Measurements from ENCODE around the gene PRAMEF10.
"Not testable (repeated sequence)": the region's sequence is repeated elsewhere in the genome, so short reads cannot be mapped to it uniquely, and the experiment has no call there.

The PRAMEF10 gene

GRCh38 chr1:12898170-12898569 is at the start of gene PRAMEF10:
Gene PRAMEF10 (minus strand): TSS chr1:12898270. CDS start chr1:12895847, 2,423 bp downstream.
- ATAC-seq, result not testable (repeated sequence)

- not testable (repeated sequence) for ATAC-seq
These were observed 49.4 kb upstream of the PRAMEF10 start, which contains the start of gene PRAMEF6 for GRCh38 chr1:12947480-12947879. Gene PRAMEF6 (minus strand): TSS chr1:12947580. CDS start chr1:12942518, 5,062 bp downstream.

GRCh38 chr1:12924368-12924767 is 26.3 kb upstream of the PRAMEF10 start:
- ATAC-seq, result not testable (repeated sequence)

- not testable (repeated sequence) for ATAC-seq
These were observed 23.7 kb upstream of the PRAMEF10 start for GRCh38 chr1:12921749-12922148.

GRCh38 chr1:12916310-12916709 is 18.2 kb upstream of the PRAMEF10 start, which contains the start of gene PRAMEF7:
Gene PRAMEF7 (plus strand): TSS chr1:12916610. CDS start chr1:12917693, 1,083 bp downstream.
- not testable (repeated sequence) for ATAC-seq

- ATAC-seq, result not testable (repeated sequence)
These were observed 5.9 kb upstream of the PRAMEF10 start for GRCh38 chr1:12903793-12904572.

- ATAC-seq, result not testable (repeated sequence)
These were observed 1.1 kb upstream of the PRAMEF10 start for GRCh38 chr1:12899186-12899585.

- not testable (repeated sequence) for ATAC-seq
These were observed 12.0 kb downstream of the PRAMEF10 start, which contains the start of gene PRAMEF4 for GRCh38 chr1:12886101-12886500. Gene PRAMEF4 (minus strand): TSS chr1:12886201. CDS start chr1:12883394, 2,807 bp downstream.

GRCh38 chr1:12878453-12878852 is 19.6 kb downstream of the PRAMEF10 start:
- ATAC-seq, result not testable (repeated sequence)

GRCh38 chr1:12863131-12863880 is 34.8 kb downstream of the PRAMEF10 start:
- not testable (repeated sequence) for ATAC-seq

GRCh38 chr1:12856786-12857185 is 41.3 kb downstream of the PRAMEF10 start, which contains the start of gene PRAMEF2:
Gene PRAMEF2 (plus strand): TSS chr1:12857086. CDS start chr1:12859010, 1,924 bp downstream.
- not testable (repeated sequence) for ATAC-seq

- no peak for ATAC-seq
These were observed 46.3 kb downstream of the PRAMEF10 start for GRCh38 chr1:12851779-12852178.

- ATAC-seq, result not testable (repeated sequence)
These were observed 49.5 kb downstream of the PRAMEF10 start, which contains the start of gene HNRNPCL1 for GRCh38 chr1:12848620-12849019. Gene HNRNPCL1 (minus strand): TSS chr1:12848720. CDS start chr1:12848289, 431 bp downstream.
